ENCODE results near the gene ZMYND8. TPM values are rescaled to one million over a fixed set of nuclear protein-coding genes. Genes with fewer than 3 reads are reported as not detected.

Gene ZMYND8
- total RNA-seq, 1 experiment from 2014 or later = 29.0 TPM

DNA sequence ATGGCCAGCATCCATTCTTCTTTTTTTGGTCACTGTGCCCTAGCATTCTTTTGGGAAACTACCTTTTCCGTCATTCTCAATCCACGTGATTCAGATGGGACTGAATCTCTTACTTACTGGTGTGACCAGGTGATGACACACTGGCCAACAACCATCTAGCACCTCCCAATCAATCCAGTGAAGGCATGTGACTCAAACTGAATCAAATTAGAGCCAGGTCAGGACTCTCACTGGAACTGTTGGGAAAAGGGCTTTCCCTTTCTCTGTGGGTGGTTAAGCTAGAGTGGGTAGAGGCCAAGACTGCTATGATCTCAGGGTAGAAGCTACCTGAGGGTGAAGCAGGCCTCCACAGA lies 36.2 kb upstream of the ZMYND8 start:
- BruUV-seq (replicated peaks) = no TSS peak
- intact Hi-C loops (cut with micrococcal nuclease) = no loop called here

More for the DNA sequence above, 36.2 kb upstream of the ZMYND8 start:
- ChIA-PET RAD21 (ENCODE audit: low non-redundant PET in 1 of 2, low total read pairs in 2 of 2, uncharacterized antibody in 2 of 2, unreplicated experiment in 2 of 2) (no interaction called here), POLR2A (interaction anchor here (0.6 to 3.9 kb wide), 9 partner anchors 13 to 217 kb away, joined by 3 to 12 read pairs (median 4); partner anchors contain the start of gene NCOA3), CTCF (interaction anchor here (1.1 to 2.8 kb wide), 5 partner anchors 8 to 1228 kb away, joined by 3 to 13 read pairs (median 6); no protein-coding TSS in a partner anchor)
- DNase-seq (ENCODE audit: low read depth, low spot score) = no peak
- H3K27ac ChIP-seq (ENCODE audit: low read depth, low read length) = peak overlapping the region; percentile 28; the same call in 1 of the 2 replicates
- no peaks in the 10 kb centered on the region for H4K20me1 ChIP-seq (ENCODE audit: insufficient read depth)
- TF ChIP-seq, protein P1, sequence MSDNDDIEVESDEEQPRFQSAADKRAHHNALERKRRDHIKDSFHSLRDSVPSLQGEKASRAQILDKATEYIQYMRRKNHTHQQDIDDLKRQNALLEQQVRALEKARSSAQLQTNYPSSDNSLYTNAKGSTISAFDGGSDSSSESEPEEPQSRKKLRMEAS (IDR thresholded peaks at IDR 0.05) = peak; percentile 69
- TF ChIP-seq SRF (IDR thresholded peaks at IDR 0.05; ENCODE audit: low read depth) (no peak), ZNF274 (IDR thresholded peaks at IDR 0.05; ENCODE audit: low read depth, low read length) (no peak), SIN3A (IDR thresholded peaks at IDR 0.05; ENCODE audit: low read depth) (no peak), SP1 (IDR thresholded peaks at IDR 0.05; ENCODE audit: low read depth) (peak; percentile 42), EGR1 (IDR thresholded peaks at IDR 0.05; ENCODE audit: low read depth) (no peak)
- TF ChIP-seq, protein P2, sequence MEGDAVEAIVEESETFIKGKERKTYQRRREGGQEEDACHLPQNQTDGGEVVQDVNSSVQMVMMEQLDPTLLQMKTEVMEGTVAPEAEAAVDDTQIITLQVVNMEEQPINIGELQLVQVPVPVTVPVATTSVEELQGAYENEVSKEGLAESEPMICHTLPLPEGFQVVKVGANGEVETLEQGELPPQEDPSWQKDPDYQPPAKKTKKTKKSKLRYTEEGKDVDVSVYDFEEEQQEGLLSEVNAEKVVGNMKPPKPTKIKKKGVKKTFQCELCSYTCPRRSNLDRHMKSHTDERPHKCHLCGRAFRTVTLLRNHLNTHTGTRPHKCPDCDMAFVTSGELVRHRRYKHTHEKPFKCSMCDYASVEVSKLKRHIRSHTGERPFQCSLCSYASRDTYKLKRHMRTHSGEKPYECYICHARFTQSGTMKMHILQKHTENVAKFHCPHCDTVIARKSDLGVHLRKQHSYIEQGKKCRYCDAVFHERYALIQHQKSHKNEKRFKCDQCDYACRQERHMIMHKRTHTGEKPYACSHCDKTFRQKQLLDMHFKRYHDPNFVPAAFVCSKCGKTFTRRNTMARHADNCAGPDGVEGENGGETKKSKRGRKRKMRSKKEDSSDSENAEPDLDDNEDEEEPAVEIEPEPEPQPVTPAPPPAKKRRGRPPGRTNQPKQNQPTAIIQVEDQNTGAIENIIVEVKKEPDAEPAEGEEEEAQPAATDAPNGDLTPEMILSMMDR (IDR thresholded peaks at IDR 0.05 in 2 of 3, conservative IDR thresholded peaks at IDR 0.05 in 1 of 3; ENCODE audit: borderline replicate concordance in 1 of 3, insufficient read depth in 1 of 3, low read depth in 2 of 3, low read length in 2 of 3) = no peak
- TF ChIP-seq, protein P3, sequence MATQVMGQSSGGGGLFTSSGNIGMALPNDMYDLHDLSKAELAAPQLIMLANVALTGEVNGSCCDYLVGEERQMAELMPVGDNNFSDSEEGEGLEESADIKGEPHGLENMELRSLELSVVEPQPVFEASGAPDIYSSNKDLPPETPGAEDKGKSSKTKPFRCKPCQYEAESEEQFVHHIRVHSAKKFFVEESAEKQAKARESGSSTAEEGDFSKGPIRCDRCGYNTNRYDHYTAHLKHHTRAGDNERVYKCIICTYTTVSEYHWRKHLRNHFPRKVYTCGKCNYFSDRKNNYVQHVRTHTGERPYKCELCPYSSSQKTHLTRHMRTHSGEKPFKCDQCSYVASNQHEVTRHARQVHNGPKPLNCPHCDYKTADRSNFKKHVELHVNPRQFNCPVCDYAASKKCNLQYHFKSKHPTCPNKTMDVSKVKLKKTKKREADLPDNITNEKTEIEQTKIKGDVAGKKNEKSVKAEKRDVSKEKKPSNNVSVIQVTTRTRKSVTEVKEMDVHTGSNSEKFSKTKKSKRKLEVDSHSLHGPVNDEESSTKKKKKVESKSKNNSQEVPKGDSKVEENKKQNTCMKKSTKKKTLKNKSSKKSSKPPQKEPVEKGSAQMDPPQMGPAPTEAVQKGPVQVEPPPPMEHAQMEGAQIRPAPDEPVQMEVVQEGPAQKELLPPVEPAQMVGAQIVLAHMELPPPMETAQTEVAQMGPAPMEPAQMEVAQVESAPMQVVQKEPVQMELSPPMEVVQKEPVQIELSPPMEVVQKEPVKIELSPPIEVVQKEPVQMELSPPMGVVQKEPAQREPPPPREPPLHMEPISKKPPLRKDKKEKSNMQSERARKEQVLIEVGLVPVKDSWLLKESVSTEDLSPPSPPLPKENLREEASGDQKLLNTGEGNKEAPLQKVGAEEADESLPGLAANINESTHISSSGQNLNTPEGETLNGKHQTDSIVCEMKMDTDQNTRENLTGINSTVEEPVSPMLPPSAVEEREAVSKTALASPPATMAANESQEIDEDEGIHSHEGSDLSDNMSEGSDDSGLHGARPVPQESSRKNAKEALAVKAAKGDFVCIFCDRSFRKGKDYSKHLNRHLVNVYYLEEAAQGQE (IDR thresholded peaks at IDR 0.05; ENCODE audit: low read depth) = no peak
- H3K79me2 ChIP-seq (ENCODE audit: insufficient read depth, low read length) = no peaks in the 10 kb centered on the region
- H3K9me2 ChIP-seq (ENCODE audit: insufficient read depth) = no peaks in the 10 kb centered on the region
- H3K36me3 ChIP-seq (ENCODE audit: control insufficient read depth in 1 of 2, insufficient read depth in 2 of 2, low read length in 2 of 2) = no peaks in the 10 kb centered on the region
- peak; percentile 23; the same call in 1 of the 2 replicates for ATAC-seq
- no peak overlapping the region for H3K4me3 ChIP-seq (replicated peaks in 1 of 2; ENCODE audit: low read depth in 1 of 2, low read length in 2 of 2)
- no peak overlapping the region for H3K9ac ChIP-seq (ENCODE audit: low read length)
- peak overlapping the region; percentile 32; the same call in 1 of the 2 replicates for H3K4me2 ChIP-seq (ENCODE audit: low read length)
- H3K4me1 ChIP-seq (ENCODE audit: control insufficient read depth in 1 of 2, insufficient read depth in 2 of 2, low read length in 2 of 2) = peaks cover 7 to 45% of the 10 kb centered on the region in 2 experiments
- H3K27me3 ChIP-seq (ENCODE audit: insufficient read depth, low read length) = no peaks in the 10 kb centered on the region
- peak overlapping the region; percentile 33 for H2AFZ ChIP-seq (ENCODE audit: low read depth, low read length, poor library complexity, severe bottlenecking)
- H3K9me3 ChIP-seq (ENCODE audit: control insufficient read depth in 1 of 2, insufficient read depth in 1 of 2, low read depth in 1 of 2, low read length in 2 of 2) = no peaks in the 10 kb centered on the region

Data from HCT116 (cell line).